NCI-H146 treated with DMSO at 0.1 percent for 48 hours (cell line): Measurements from ENCODE around the gene EZH2.

Experiments used
- DNase-seq: peaks from one replicate; lab custom pipeline; 2025; ENCODE audit not compliant: unreplicated experiment; lab: John Stamatoyannopoulos, UW

EZH2 gene

DNA sequence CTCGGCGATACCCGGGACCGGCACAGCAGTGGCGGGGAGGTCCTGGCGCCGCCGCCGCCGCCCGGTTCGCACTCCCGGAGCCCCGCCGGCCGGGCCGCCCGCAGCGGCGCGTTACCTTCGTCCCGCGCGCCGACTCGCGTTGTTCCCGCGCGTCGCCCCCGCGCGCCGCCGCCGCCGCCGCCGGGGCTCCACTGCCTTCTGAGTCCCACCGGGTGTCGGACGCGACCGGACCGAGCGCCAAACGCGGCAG, at the start of gene EZH2:
Gene EZH2, minus strand, starts transcription at position 243 of the 250 bp plus-strand sequence. CDS start 36,993 bp downstream, outside the sequence.
- DNase-seq: no peak

DNA sequence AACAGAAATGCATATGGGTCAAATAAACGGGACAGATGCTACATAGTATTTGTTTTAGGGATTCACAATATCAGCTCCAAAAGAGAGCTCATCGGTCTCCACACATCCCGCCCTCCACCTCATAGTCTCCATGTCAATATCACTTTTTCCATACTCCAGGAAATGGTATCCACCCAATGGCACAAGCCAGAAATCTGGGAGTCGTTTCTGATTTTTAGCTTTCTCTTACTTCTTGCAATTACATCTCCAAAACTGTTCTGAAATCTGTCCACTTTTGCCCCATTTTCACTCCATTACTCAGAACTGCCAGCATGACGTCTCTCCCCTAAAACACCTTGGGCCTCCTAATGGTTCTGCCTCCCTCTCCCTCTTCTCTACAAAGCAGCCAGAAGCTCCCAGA, 47.4 kb upstream of the EZH2 start:
- no peak for DNase-seq

DNA sequence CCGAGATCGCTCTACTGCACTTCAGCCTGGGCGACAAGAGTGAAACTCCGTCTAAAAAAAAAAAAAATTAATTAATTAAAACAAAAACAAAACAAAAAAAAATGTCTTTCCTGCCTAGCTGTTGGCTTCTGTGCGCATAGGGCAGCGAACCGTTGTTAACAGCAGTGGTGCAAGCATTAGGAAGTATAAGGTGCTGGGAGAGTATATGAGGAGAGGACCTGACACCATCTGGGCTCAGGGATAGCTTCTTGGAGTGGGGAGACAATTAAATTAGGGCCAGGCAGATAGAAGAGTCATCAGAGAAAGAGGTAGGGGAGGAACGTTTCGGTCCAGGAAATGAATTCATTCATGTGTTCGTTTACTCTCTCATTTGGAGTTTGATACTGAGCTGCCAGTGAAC, 46.2 kb upstream of the EZH2 start:
- DNase-seq: no peak

DNA sequence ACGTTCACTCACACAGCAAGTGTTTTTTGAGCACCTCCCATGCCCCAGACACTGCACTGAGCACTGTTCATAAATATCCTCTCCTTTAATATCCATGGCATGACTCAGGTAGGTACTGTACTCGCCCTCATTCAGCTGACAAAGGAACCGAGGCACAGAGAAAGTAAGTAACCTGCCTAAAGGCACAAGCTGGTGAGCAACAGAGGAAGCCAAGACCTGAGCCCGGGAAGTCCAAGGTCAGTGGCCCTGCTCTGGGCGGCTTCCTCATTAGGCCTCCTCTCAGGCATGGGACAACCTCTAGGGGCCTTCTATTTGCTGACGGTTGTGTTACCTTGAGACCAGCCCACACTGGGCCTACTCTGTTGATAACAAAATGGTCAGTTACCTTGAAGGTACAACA, 45.1 kb upstream of the EZH2 start:
- no peak for DNase-seq

DNA sequence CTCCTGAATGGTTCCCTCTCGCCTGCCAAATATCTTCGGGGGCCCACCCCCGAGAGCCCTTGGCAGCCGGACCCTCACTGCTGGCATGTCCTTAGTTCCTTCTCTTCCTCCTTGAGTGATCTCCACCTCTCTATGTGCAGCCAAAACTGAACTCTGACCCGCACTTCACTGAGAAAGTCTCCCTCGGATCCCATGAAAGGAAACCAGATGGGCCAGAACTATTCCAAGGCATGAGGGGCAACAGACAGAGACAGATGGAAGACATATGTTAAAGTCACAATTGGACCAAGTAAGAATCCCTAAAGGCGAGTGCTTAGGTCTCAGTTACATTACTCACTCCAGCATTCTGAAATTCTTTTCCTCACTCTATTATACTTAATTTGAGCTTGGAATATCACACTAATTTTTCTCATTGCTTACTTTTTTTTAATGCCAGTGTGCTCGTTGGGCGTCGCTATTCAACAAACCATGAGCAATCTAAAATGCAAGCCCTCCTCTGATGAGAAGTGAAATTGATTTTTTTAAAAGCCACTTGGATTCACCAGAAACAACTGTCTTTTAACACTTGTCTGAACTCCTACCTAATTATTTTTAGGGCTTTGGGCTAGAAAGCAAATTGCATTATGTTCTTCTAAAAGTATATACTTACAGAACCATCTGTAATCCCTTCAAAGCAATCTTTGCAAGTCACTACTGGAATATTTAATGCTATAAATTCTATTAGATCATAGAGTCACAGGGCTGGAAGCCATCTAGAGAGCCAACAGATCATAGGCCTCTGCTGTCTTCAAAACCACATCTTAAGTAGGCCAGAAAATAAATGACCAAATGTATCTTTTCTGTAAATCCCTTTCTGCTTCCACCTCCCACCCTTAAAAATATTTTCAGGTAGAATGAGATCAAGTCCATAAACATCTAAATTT, 43.3 kb upstream of the EZH2 start:
- no peak for DNase-seq

DNA sequence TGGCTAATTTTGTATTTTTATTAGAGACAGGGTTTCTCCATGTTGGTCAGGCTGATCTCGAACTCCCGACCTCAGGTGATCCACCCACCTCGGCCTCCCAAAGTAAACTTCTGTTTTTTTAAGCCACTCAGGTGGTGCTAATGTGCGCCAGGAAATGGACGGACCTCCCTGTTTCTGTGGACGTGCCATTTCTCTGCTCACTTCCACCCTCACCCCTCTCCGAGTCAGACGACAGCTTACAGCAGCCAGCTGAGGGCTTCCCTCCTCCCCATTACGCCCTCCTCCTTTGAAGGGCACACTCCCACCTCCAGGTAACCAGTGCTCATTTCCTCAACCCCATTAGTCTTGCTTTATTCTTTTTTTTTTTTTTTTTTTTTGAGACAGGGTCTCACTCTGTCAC, 41.7 kb upstream of the EZH2 start:
- no peak for DNase-seq

DNA sequence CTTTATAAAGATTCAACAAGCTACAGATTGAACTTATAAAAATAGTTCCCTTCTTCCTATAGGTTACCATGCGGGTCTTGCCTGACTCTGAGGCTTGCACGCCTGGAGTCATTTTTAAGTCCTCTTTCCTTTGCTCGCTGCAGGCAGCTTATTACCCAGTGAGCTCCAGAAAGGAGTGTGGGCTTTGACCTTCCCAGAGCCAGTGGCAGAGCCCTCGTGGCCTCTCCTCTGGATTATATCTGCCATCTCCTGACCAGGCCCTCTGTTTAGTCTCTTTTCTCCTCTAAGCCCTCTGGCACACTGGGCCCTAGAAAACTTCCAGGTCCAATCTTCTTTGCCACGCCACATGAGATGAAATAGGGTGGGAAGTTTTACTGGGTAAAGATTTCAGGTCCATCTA, 39.9 kb upstream of the EZH2 start:
- no peak for DNase-seq

DNA sequence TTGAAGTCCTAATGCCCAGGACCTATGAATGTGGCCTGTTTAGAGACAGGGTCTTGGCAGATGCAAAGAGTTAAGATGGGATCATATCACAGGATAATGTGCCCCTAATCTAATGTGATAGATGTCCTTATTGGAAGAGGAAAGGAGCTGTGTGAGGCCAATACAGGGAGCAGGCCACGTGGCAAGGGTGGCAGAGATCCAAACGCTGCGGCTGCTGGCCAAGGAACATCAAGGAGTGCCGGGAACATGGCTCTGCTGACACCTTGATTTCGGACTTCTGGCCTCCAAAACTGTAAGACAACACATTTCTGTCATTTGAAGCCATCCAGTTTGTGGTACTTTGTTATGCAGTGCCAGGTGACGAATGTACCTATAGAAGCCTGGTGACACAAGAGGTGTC, 37.7 kb upstream of the EZH2 start:
- no peak for DNase-seq

DNA sequence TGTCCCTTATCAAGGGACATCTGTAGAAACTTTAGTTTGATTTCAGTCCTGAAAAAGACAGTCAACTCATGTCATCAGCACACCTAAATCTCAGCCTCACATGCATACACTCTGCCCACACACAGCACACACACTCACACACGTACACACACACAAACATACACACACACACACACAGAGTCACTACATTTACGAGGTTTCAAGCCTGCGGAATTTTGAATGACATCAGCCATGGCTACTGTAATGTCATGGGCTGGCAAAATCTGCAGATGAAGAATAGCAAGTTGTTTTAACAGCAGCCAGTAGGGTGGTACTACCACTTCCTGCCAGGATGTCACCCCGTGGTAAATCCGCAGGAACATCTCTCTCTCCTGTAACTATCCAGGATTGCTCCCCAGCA, 37.1 kb upstream of the EZH2 start:
- no peak for DNase-seq

DNA sequence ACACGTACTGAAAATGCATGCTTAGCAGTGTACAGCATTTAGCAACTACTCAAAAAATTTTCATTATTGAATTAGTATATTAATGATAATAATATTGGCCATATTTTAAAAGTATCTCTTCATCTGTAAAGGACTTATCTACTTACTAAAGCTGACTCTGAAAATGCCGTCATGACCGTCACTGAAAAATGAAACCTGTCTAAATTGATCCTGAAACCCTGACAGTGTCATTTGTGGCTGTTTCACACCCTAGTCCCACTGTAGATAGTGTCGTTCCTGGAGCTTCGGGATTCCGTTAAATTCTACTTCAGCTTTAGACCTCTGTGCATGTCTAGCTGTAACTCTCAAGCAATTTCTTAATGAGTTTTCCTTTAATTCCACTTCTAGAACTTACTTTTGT, 35.8 kb upstream of the EZH2 start:
- no peak for DNase-seq

DNA sequence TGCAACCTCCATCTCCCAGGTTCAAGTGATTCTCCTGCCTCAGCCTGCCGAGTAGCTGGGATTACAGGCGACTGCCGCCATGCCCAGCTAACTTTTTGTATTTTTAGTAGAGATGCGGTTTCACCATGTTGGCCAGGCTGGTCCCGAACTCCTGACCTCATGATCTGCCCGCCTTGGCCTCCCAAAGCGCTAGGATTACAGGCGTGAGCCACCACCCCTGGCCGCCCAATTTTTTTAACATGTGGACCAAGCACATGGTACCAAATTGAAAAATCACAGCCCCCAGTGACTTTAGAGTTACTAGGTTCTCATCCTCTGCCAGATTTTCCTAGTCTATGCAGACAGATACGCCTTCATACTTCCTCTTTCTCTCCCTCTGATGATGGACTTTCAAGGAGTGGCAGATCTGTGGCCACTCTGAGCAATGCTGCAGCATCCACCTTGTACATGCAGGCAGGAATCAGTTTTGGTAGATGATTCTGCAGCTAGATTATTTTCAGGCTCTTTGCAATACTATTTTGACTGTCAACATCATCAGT, 34.0 kb upstream of the EZH2 start:
- no peak for DNase-seq

DNA sequence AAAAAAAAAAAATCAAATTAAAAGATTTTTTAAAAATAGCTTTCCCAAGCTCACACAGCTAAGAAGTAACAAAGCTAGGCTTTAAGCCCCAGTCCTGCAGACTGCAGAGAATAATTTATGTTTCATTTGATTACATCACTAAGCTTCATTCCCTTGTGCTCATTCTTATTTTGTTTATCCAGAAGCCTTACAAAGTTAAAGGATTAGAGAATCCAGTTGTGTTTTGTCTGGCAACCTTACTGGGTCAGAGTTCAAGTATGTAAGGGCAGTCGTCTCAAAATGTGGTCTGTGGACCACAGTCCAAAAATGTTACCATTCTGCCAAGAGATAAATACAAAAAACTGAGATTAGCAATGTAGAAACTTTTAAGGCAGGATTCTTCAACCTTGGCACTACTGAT, 32.1 kb upstream of the EZH2 start:
- DNase-seq: no peak

DNA sequence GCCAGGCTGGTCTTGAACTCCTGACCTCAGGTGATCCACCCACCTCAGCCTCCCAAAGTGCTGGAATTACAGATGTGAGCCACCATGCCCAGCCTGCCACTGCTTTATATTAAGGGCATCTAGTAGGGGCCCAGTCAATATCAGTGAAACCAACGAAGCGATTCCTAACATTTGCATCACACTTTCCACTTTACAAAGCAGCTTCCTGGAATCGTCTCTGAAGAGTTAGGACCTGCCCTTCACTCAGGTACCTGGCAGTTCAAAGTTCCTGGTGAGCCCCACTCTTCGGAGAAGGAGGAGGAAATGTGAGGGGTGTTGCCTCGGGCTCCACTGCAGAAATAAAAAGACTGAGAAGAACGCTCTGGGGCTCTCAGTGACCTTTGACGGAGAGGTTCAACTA, 31.1 kb upstream of the EZH2 start:
- no peak for DNase-seq

DNA sequence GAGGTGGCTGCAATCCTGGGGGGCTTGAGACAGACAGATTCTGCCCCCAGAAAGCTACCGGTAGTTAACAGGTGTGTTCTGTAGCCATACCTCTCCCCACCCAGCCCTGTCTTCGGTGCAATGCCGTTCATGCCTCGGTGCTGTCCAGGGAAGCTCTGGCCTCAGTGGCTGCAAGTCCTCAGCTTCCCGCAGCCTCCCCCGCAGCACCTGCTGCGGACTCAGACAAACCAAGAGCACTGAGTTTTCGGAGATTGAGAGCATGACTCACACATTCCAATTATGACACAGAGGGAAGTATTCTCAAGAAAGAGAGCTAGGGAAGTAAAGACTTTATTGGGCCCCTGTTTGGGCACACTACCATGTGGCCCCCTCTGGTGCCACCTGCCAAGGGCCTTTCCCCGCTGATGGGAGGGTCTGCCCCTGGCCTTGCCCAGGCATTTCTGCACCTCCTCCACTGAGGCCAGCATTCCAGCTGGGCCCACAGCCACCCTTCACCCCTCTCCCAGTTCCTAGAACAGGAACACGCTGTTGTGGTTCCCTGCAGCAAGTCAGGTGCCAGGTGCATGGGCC, 30.2 kb upstream of the EZH2 start:
- DNase-seq: no peak

DNA sequence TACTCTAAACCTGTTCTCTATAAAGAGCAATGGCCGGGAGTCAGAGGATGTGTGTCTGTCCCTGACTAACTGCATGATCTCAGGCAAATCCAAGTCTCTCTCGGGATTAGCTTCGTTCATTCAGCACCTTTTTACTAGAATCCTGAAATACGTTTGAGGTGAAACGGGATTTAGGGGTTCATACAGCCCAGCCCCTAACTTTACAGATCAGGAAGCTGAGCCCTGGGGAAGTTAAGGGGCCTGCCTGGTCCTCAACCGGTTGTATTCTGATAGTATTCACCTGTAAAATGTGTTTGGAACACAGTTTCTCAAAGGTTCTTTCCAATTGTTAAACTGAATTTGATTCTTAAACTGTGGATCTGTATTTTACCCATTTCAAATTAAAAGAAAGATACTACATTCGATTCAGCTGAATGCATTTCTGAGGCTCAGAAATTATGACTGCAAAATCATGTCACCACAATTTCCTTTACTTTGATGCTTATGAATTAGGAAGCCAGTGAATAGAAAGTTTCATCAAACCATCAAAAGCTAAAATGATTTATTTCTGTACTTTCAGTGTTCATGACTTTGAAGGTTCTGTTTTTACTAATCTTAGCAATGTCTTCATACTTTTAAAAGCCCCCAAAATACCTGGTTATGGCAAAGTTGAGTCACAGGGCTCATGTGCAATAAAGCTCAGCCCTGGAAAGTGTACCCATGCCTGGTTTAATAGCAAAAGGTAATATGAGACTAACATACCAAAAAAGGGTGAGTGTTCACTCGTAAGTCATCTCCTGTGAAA, 28.9 kb upstream of the EZH2 start:
- no peak for DNase-seq

DNA sequence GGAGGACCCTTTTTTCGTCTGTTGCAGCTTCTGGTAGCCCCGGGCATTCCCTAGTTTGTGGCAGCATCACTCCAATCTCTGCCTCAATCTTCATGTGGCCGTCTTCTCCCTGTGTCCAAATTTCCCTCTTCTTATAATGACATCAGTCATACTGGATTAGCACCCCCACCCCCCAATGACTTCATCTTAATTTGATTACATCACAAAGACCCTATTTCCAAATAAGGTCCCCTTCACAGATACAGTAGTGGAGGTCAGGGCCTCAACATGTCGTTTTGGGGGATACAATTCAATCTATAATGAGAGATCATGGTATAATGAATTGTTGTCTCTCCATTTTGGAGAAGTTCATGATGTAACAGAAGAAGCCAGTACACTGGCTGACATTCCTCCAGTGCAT, 28.1 kb upstream of the EZH2 start:
- DNase-seq: no peak

DNA sequence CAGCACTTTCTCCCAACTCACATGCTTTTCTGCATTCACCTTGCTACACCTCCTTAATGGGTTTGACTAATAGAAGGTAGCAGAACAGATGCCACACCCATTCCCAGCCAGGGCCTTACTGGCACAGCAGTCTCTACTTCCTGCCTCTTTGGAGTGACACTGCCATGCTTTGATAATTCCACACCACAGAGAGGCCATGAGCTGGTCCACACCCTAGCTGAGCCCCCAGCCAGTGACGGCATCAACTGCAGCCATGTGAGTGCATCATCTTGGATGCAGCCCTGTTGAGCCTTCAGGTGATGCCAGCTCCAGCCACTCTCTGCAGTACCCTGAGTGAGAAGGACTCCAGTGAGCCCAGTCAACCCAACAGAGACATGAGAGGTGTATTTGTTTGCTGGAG, 27.5 kb upstream of the EZH2 start:
- DNase-seq: no peak

DNA sequence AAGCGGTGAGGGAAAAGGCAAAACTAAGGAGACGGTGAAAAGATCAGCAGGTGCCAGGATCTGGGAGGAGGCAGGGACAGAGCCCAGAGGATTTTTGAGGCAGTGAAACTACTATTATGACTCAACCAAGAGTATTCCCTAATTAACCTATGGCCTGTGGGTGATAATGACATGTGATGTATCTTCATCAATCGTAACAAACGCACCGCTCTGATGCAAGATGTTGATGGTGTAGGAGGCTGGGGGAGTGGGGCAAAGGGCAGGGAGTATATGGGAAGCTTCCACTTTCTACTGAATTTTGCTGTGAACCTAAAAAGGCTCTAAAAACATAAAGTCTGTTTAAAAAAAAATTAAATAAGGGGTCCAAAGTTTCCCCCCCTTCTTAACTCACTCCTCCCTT, 25.5 kb upstream of the EZH2 start:
- DNase-seq: no peak

DNA sequence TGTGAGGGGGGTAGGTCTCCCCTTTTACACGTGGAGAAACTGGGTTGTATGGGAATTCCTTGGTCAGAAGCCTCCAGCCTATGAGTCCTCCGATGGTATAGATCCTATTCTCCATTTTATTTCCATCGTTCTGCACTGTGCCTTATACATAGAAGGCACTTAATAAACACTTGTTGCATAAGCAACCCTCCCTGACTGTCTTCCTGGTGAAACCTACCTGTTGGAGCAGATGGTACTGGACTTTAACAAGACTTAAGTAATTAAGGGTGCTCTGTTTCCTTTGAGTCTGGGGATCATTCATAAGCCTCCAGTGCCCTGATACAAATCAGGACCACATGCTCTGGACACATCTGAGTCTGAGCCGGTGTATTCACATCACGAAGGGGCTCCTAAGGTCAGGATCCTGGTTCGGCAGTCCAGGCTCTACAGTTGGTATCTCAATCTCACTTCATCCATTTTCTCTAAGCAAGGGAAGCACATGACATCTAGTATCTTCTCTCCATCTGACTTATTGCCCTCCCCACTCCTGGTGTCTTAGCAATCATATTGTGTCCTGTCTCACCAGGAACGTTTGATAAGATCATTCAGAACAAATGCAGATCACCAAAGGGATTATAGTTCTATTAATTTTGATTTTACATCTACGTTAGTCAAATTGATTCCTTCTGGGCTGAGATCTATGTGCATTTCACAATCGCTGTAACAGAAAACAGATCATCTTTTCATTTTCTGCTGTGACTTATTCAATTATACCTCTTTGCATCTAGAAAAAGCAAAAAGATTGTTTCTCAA, 22.8 kb upstream of the EZH2 start:
- no peak for DNase-seq

DNA sequence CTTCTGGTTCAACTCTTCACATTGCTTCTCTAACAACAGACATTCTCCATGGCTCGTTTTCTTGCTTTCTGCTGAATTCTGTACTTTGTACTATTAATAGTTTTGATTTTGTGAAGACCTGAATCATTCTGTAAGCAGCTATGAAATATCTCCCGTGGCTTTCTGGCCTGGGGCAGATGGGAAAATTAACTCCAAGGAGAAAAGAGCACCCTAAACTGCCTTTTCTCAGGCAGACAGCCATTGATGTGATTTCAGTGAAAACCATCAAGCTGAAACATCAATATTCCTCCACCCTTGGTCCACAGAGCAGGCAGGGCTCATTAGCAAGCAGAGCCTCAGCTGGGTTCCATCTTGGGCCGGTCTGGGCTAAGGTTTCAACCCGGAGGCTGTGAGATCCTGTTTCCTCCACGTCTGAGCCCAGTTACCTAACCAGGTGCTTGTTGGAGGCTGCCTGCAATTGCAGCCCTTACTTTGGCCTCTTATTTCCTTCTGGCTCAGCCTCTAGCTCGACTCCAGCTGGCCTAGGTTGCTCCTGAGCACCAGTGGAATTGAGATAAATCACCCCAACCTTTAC, 21.1 kb upstream of the EZH2 start:
- DNase-seq: peak; percentile 49

DNA sequence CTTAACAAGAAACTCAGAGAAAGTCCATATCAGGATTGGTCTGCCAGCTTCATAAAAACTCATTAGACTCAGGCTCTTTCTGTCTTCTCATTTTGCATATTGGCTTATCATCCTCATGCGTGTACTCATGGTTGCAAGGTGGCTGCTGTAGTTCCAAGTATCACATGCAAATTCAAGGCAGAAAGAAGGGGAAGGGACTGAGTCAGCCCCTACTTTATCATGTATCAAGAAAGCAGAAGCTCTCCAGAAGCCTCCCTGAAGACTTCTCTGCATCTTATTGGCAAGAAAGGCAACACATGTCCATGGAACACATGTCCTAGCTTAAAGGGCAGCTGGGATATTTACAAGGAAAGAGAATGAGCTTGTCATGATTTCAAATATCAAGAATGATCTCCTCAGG, 19.4 kb upstream of the EZH2 start:
- DNase-seq: no peak
